Fibroblast of skin of scalp (primary cell): ENCODE measurements around the gene PLAA.
"Not testable (repeated sequence)": the region's sequence is repeated elsewhere in the genome, so short reads cannot be mapped to it uniquely, and the experiment has no call there.

Experiments used
- DNase-seq: peaks from one replicate; pipeline ENCODE4 v3.0.0-alpha.2; 2013

The PLAA gene

GRCh38 chr9:26928902-26929495 lies 18.0 kb downstream of the PLAA start:
- DNase-seq, result no peak

GRCh38 chr9:26925609-26926008 lies 21.4 kb downstream of the PLAA start:
- no peak for DNase-seq

- DNase-seq, result no peak
These were observed 27.3 kb downstream of the PLAA start for GRCh38 chr9:26919698-26920097.

GRCh38 chr9:26913138-26913668 lies 33.8 kb downstream of the PLAA start:
- DNase-seq, result no peak

GRCh38 chr9:26904671-26905070 lies 42.4 kb downstream of the PLAA start:
- no peak for DNase-seq

- no peak for DNase-seq
These were observed 43.0 kb downstream of the PLAA start for GRCh38 chr9:26904070-26904469.

- no peak for DNase-seq
These were observed 53.9 kb downstream of the PLAA start for GRCh38 chr9:26893030-26893676.

GRCh38 chr9:26892251-26893029 lies 54.6 kb downstream of the PLAA start, which contains the start of gene CAAP1:
Gene CAAP1 (minus strand): TSS chr9:26892802. CDS start chr9:26892715, 87 bp downstream.
- peak; percentile 94 for DNase-seq

GRCh38 chr9:26891726-26892125 lies 55.3 kb downstream of the PLAA start:
- no peak for DNase-seq

- DNase-seq, result no peak
These were observed 58.8 kb downstream of the PLAA start for GRCh38 chr9:26888271-26888670.

- DNase-seq, result no peak
These were observed 64.9 kb downstream of the PLAA start for GRCh38 chr9:26882154-26882553.

GRCh38 chr9:26880262-26880661 lies 66.8 kb downstream of the PLAA start:
- no peak for DNase-seq

- not testable (repeated sequence) for DNase-seq
These were observed 71.9 kb downstream of the PLAA start for GRCh38 chr9:26875155-26875554.

GRCh38 chr9:26870292-26870691 lies 76.8 kb downstream of the PLAA start:
- peak; percentile 19 for DNase-seq

GRCh38 chr9:26863074-26863473 lies 84.0 kb downstream of the PLAA start:
- peak; percentile 7 for DNase-seq

GRCh38 chr9:26856413-26857032 lies 90.5 kb downstream of the PLAA start:
- peak; percentile 43 for DNase-seq
